B cell (primary cell): ENCODE results near the gene GNLY. TPM values are rescaled to one million over a fixed set of nuclear protein-coding genes. Genes with fewer than 3 reads are reported as not detected.

Experiments
- ATAC-seq: fragments of 200-7000 bp; cut with Tn5 transposase; one replicate; pipeline ENCODE4 v1.10.0; 2021; ENCODE audit warnings: low read depth, mild to moderate bottlenecking, moderate number of reproducible peaks, moderate library complexity
- CTCF ChIA-PET: fragments of 350-600 bp; sonication (Branson Sonifier 250); formaldehyde crosslinking; loops from one replicate; lab custom pipeline; 2021; ENCODE audit warnings: antibody characterized with exemption, inconsistent platforms; lab: Charles Lee
- POLR2A ChIA-PET: fragments of 350-600 bp; sonication (Branson Sonifier 250); formaldehyde crosslinking; loops from one replicate; lab custom pipeline; 2021; ENCODE audit warnings: antibody characterized with exemption; lab: Charles Lee
- DNase-seq: peaks from one replicate; pipeline ENCODE4 v3.0.0; 2013
- H2AFZ ChIP-seq: 2 replicates; pipeline ENCODE4 v1.6.1; 2012; ENCODE audit warnings: mild to moderate bottlenecking, low read depth, low read length; ENCODE audit not compliant: insufficient read depth, poor library complexity, severe bottlenecking
- H3K27ac ChIP-seq, 2 donors: 1 replicate in 1 of 2; 2 replicates in 1 of 2; pipeline ENCODE4 v1.5.1; 2012 to 2013; ENCODE audit warnings: low read length in 2 of 2, mild to moderate bottlenecking in 2 of 2, moderate library complexity in 1 of 2
- H3K27me3 ChIP-seq, 4 experiments: fragments of 200-600 bp in 1 of 4; sonication (generic) in 1 of 4; replicated peaks in 1 of 4; 1 replicate in 2 of 4; 2 replicates in 2 of 4; pipeline versions ENCODE4 v1.6.1 to v1.7.0; 2013 to 2016; ENCODE audit warnings: low read length in 3 of 4, mild to moderate bottlenecking in 2 of 4, mixed read lengths in 1 of 4, moderate library complexity in 1 of 4; ENCODE audit not compliant: insufficient read depth in 4 of 4, control insufficient read depth in 3 of 4; ENCODE audit errors: control extremely low read depth in 1 of 4
- H3K36me3 ChIP-seq, 2 experiments: replicated peaks in 1 of 2; 1 replicate in 1 of 2; 2 replicates in 1 of 2; pipeline versions ENCODE4 v1.6.1 to v1.7.1; 2013; ENCODE audit warnings: low read length in 1 of 2; ENCODE audit not compliant: insufficient read depth in 2 of 2, control insufficient read depth in 1 of 2; ENCODE audit errors: control extremely low read depth in 1 of 2, extremely low read depth in 1 of 2
- H3K4me1 ChIP-seq, 2 donors: fragments of 200-600 bp in 1 of 2; sonication (generic) in 1 of 2; 1 replicate in 1 of 2; 2 replicates in 1 of 2; pipeline versions ENCODE4 v1.5.1 to v1.6.1; 2013 to 2017; ENCODE audit warnings: low read length in 2 of 2; ENCODE audit not compliant: control insufficient read depth in 2 of 2, insufficient read depth in 2 of 2
- H3K4me2 ChIP-seq: replicated peaks from 2 replicates; pipeline ENCODE3; 2012; ENCODE audit warnings: mild to moderate bottlenecking, low read depth, low read length; ENCODE audit not compliant: poor library complexity, severe bottlenecking
- H3K4me3 ChIP-seq, 5 experiments: fragments of 200-600 bp in 1 of 5; sonication (generic) in 1 of 5; 1 replicate in 3 of 5; 2 replicates in 2 of 5; pipeline versions ENCODE4 v1.5.1 to v1.7.0; 2011 to 2016; ENCODE audit warnings: low read length in 4 of 5, mild to moderate bottlenecking in 4 of 5, low read depth in 2 of 5, control low read depth in 1 of 5, moderate library complexity in 1 of 5; ENCODE audit not compliant: insufficient read depth in 1 of 5; ENCODE audit errors: control extremely low read depth in 1 of 5, extremely low read depth in 1 of 5
- H3K79me2 ChIP-seq: fragments of 200-600 bp; sonication (generic); one replicate; pipeline ENCODE4 v1.6.0; 2016; ENCODE audit warnings: low read length; ENCODE audit not compliant: control insufficient read depth, insufficient read depth
- H3K9ac ChIP-seq: fragments of 200-600 bp; sonication (generic); 2 replicates; pipeline ENCODE4 v1.6.1; 2017; ENCODE audit warnings: mild to moderate bottlenecking, low read length, moderate library complexity
- H3K9me3 ChIP-seq, 3 donors: one replicate each; pipeline versions ENCODE4 v1.6.1 to v1.7.1; 2013; ENCODE audit warnings: low read length in 2 of 3; ENCODE audit not compliant: control insufficient read depth in 2 of 3, insufficient read depth in 1 of 3; ENCODE audit errors: control extremely low read depth in 1 of 3
- H4K20me1 ChIP-seq: 2 replicates; pipeline ENCODE4 v1.6.0; 2012; ENCODE audit warnings: mild to moderate bottlenecking, low read length; ENCODE audit not compliant: insufficient read depth, control insufficient read depth, poor library complexity, severe bottlenecking
- H3K27ac Mint-ChIP-seq: one replicate; pipeline ENCODE4 v1.8.0; 2021; ENCODE audit warnings: mixed read lengths
- H3K27me3 Mint-ChIP-seq: one replicate; pipeline ENCODE4 v1.8.0; 2021; ENCODE audit warnings: mixed read lengths
- H3K4me1 Mint-ChIP-seq: one replicate; pipeline ENCODE4 v1.8.0; 2021; ENCODE audit warnings: mixed read lengths
- H3K4me3 Mint-ChIP-seq: one replicate; pipeline ENCODE4 v1.8.0; 2021; ENCODE audit warnings: mixed read lengths
- H3K9me3 Mint-ChIP-seq: one replicate; pipeline ENCODE4 v1.8.0; 2022; ENCODE audit warnings: mixed read lengths; ENCODE audit not compliant: insufficient read depth
- EZH2 ChIP-seq: IDR thresholded peaks from 2 replicates; pipeline ENCODE4 v1.6.1; 2012; ENCODE audit warnings: borderline replicate concordance, low read depth, mild to moderate bottlenecking, moderate library complexity, low read length; ENCODE audit not compliant: insufficient read depth, poor library complexity, severe bottlenecking
- WGBS: methylation state at CpG from one replicate; pipeline ENCODE4 v1.1.5; 2013; ENCODE audit warnings: missing lambda C conversion rate; ENCODE audit not compliant: insufficient coverage; 5-methylcytosine and 5-hydroxymethylcytosine counted together
- intact Hi-C: fragments of 100-400 bp; cut with micrococcal nuclease; formaldehyde crosslinking; loops from one replicate; pipeline ENCODE4 v1.10.0; 2022
- polyA plus RNA-seq: library from polyadenylated mRNA; depleted of rRNA; stranded (reverse); fragments of >200 nt; gene quantifications from 2 replicates; pipeline ENCODE4 v1.2.3, GENCODE V29; 2012
- total RNA-seq, 2 donors: library from RNA; stranded (reverse); fragments of 120-200 nt in 1 of 2; gene quantifications; 1 replicate in 1 of 2; 2 replicates in 1 of 2; pipeline versions ENCODE4 v1.2.3 to v1.2.4, GENCODE V29; 2013 to 2022
- TF ChIP-seq, protein P1 (sequence below): fragments of 200-600 bp; IDR thresholded peaks from one replicate; pipeline ENCODE4 v1.8.0; 2022; ENCODE audit warnings: antibody characterized with exemption, mild to moderate bottlenecking

Gene GNLY
- total and polyA plus RNA-seq, 2 donors (not counting 1 experiment from before 2014, with no cell fraction given), result 3.9 to 4.2 TPM

DNA sequence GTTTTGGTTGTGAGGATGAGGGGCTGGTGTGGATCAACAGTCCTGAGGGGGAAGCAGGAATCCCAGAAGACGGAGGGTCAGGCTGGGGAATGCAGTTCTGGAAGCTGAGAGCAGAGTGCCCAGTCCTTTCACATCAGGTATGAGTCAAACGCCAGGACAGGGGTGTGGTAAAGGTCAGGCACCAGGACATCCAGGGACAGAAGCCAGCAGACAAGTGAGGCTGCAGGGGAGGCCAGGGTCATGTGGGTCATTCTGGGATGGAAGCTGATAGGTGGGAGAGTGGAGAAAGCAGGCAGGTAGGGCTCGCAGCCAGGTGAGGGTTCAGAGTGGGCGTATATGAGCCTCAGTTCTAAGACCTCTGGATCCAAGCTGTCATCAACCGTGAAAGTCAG is 12.8 kb upstream of the GNLY start:
- 93% methylated on average over 5 of the region's 5 CpGs for WGBS
- CTCF ChIA-PET, result interaction anchor here (1.0 to 4.6 kb wide), 3 partner anchors 25 to 135 kb away, joined by 3 to 75 read pairs (median 19); no protein-coding TSS in a partner anchor

DNA sequence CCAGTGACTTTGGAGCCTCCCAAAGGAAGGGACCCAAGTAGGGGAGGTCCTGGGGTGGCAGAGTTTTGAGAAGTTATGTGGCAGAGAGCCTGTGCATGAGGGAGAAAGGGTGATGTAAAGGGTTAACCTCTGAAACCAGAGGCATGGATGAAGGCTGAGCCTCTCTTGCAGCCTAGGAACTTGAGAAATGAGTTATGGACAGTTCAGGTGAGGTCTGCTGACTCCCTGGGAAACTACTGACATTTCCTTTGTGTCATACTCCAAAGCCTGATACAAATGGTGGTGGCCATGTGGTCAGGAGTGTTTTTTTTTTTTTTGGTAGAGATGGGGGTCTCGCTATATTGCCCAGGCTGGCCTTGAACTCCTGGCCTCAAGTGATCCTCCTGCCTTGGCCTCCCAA is 12.4 kb upstream of the GNLY start:
- Histone ChIP-seq H2AFZ (no peak overlapping the region), H3K79me2 (no peaks in the 10 kb centered on the region), H3K9ac (no peak overlapping the region), H3K4me1 (peaks cover 0 to 7% of the 10 kb centered on the region in 2 donors), H3K36me3 (no peaks in the 10 kb centered on the region), H3K4me3 (no peak overlapping the region), H3K27ac (no peak overlapping the region), H3K4me2 (no peak overlapping the region), H3K9me3 (peaks cover 0 to 4% (median 0%) of the 10 kb centered on the region in 3 donors), H4K20me1 (no peaks in the 10 kb centered on the region), H3K27me3 (peaks cover 0 to 17% (median 6%) of the 10 kb centered on the region in 4 experiments)
- 88% methylated on average over 1 of the region's 1 CpG for WGBS
- DNase-seq (no peak), ATAC-seq (no peak)
- ChIA-PET POLR2A (no interaction called here), CTCF (interaction anchor here (1.0 to 4.6 kb wide), 2 partner anchors 24 to 135 kb away, joined by 3 to 75 read pairs; no protein-coding TSS in a partner anchor)
- H3K4me1 Mint-ChIP-seq, result peaks cover 7% of the 10 kb centered on the region
- H3K27ac Mint-ChIP-seq, result no peak overlapping the region
- TF ChIP-seq, protein P1, sequence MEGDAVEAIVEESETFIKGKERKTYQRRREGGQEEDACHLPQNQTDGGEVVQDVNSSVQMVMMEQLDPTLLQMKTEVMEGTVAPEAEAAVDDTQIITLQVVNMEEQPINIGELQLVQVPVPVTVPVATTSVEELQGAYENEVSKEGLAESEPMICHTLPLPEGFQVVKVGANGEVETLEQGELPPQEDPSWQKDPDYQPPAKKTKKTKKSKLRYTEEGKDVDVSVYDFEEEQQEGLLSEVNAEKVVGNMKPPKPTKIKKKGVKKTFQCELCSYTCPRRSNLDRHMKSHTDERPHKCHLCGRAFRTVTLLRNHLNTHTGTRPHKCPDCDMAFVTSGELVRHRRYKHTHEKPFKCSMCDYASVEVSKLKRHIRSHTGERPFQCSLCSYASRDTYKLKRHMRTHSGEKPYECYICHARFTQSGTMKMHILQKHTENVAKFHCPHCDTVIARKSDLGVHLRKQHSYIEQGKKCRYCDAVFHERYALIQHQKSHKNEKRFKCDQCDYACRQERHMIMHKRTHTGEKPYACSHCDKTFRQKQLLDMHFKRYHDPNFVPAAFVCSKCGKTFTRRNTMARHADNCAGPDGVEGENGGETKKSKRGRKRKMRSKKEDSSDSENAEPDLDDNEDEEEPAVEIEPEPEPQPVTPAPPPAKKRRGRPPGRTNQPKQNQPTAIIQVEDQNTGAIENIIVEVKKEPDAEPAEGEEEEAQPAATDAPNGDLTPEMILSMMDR, result no peak
- TF ChIP-seq EZH2, result no peak
- H3K9me3 Mint-ChIP-seq, result no peaks in the 10 kb centered on the region
- no peak overlapping the region for H3K4me3 Mint-ChIP-seq
- peaks cover 20% of the 10 kb centered on the region for H3K27me3 Mint-ChIP-seq
- intact Hi-C loops, result no loop called here

More for the DNA sequence above, 12.8 kb upstream of the GNLY start:
- Mint-ChIP-seq H3K4me1 (peaks cover 7% of the 10 kb centered on the region), H3K27me3 (peaks cover 20% of the 10 kb centered on the region), H3K4me3 (no peak overlapping the region), H3K9me3 (no peaks in the 10 kb centered on the region), H3K27ac (no peak overlapping the region)
- ATAC-seq, result no peak
- intact Hi-C loops, result no loop called here
- H3K4me2 ChIP-seq, result no peak overlapping the region
- POLR2A ChIA-PET, result no interaction called here
- DNase-seq, result no peak
- H3K27me3 ChIP-seq, result peaks cover 0 to 17% (median 6%) of the 10 kb centered on the region in 4 experiments
- no peaks in the 10 kb centered on the region for H3K79me2 ChIP-seq
- H3K27ac ChIP-seq, result no peak overlapping the region
- TF ChIP-seq, protein P1, result no peak
- no peak for TF ChIP-seq EZH2
- H3K9ac ChIP-seq, result no peak overlapping the region
- H3K9me3 ChIP-seq, result peaks cover 0 to 4% (median 0%) of the 10 kb centered on the region in 3 donors
- H3K4me3 ChIP-seq, result no peak overlapping the region
- H3K36me3 ChIP-seq, result no peaks in the 10 kb centered on the region
- no peak overlapping the region for H2AFZ ChIP-seq
- peaks cover 0 to 7% of the 10 kb centered on the region in 2 donors for H3K4me1 ChIP-seq
- H4K20me1 ChIP-seq, result no peaks in the 10 kb centered on the region
